ENCODE measurements around the gene KCTD1. TPM values are rescaled to one million over a fixed set of nuclear protein-coding genes. Genes with fewer than 3 reads are reported as not detected.
"Not testable (repeated sequence)": the region's sequence is repeated elsewhere in the genome, so short reads cannot be mapped to it uniquely, and the experiment has no call there.

Gene KCTD1
- total RNA-seq, 2 experiments from 2014 or later: 3.2 to 3.6 TPM

GRCh38 chr18:26437634-26438033 lies 110.7 kb downstream of the KCTD1 start:
- CTCF ChIA-PET, POLR2A ChIA-PET: not testable (repeated sequence)

- CTCF ChIA-PET: no interaction called here
- POLR2A ChIA-PET: no interaction called here
These were observed 111.9 kb downstream of the KCTD1 start for GRCh38 chr18:26436176-26437051.

- CTCF ChIA-PET: no interaction called here
- POLR2A ChIA-PET: no interaction called here
These were observed 112.8 kb downstream of the KCTD1 start for GRCh38 chr18:26435415-26436095.

GRCh38 chr18:26434887-26435286 lies 113.5 kb downstream of the KCTD1 start:
- POLR2A ChIA-PET: no interaction called here
- CTCF ChIA-PET: no interaction called here

- POLR2A ChIA-PET: no interaction called here
- CTCF ChIA-PET: no interaction called here
These were observed 115.5 kb downstream of the KCTD1 start for GRCh38 chr18:26432651-26433424.

- CTCF ChIA-PET: no interaction called here
- POLR2A ChIA-PET: no interaction called here
These were observed 118.7 kb downstream of the KCTD1 start for GRCh38 chr18:26429535-26430226.

- POLR2A ChIA-PET: no interaction called here
- CTCF ChIA-PET: no interaction called here
These were observed 123.2 kb downstream of the KCTD1 start for GRCh38 chr18:26425148-26425531.

GRCh38 chr18:26424428-26425147 lies 123.8 kb downstream of the KCTD1 start:
- POLR2A ChIA-PET: no interaction called here
- CTCF ChIA-PET: no interaction called here

GRCh38 chr18:26422472-26423162 lies 125.7 kb downstream of the KCTD1 start:
- POLR2A ChIA-PET: no interaction called here
- CTCF ChIA-PET: interaction anchor here (0.6 kb wide), 1 partner anchor 334 kb away, joined by 3 read pairs; no protein-coding TSS in a partner anchor

- POLR2A ChIA-PET: no interaction called here
- CTCF ChIA-PET: no interaction called here
These were observed 126.4 kb downstream of the KCTD1 start for GRCh38 chr18:26421931-26422330.

- POLR2A ChIA-PET: no interaction called here
- CTCF ChIA-PET: no interaction called here
These were observed 126.8 kb downstream of the KCTD1 start for GRCh38 chr18:26421503-26421902.

GRCh38 chr18:26419746-26420145 lies 128.6 kb downstream of the KCTD1 start:
- ChIA-PET CTCF (interaction anchor here (0.7 kb wide), 1 partner anchor 417 kb away, joined by 3 read pairs; no protein-coding TSS in a partner anchor), POLR2A (no interaction called here)

GRCh38 chr18:26418225-26418624 lies 130.1 kb downstream of the KCTD1 start:
- CTCF ChIA-PET: no interaction called here
- POLR2A ChIA-PET: no interaction called here

- POLR2A ChIA-PET: no interaction called here
These were observed 131.2 kb downstream of the KCTD1 start for GRCh38 chr18:26417190-26417589.

GRCh38 chr18:26416652-26417150 lies 131.7 kb downstream of the KCTD1 start:
- CTCF ChIA-PET: no interaction called here
- POLR2A ChIA-PET: no interaction called here

More at GRCh38 chr18:26417190-26417589, 131.2 kb downstream of the KCTD1 start:
- CTCF ChIA-PET: no interaction called here

- POLR2A ChIA-PET: no interaction called here
- CTCF ChIA-PET: no interaction called here
These were observed 132.7 kb downstream of the KCTD1 start for GRCh38 chr18:26415631-26416030.

- POLR2A ChIA-PET: no interaction called here
- CTCF ChIA-PET: no interaction called here
These were observed 133.4 kb downstream of the KCTD1 start for GRCh38 chr18:26414901-26415440.

GRCh38 chr18:26409091-26409490 lies 139.3 kb downstream of the KCTD1 start:
- ChIA-PET POLR2A (no interaction called here), CTCF (no interaction called here)

All from activated CD8-positive, alpha-beta memory T cell treated with anti-CD3 and anti-CD28 coated beads for 36 hours (primary cell).